ENCODE measurements around the gene EBI3.

EBI3 gene

GRCh38 chr19:4196009-4196408 is 33.3 kb upstream of the EBI3 start:
- no peak for DNase-seq (ENCODE audit: low read depth)
- H3K4me3 ChIP-seq (ENCODE audit: control insufficient read depth, low read depth, low read length), result no peak overlapping the region
- no peak for TF ChIP-seq CTCF (conservative IDR thresholded peaks at IDR 0.05; ENCODE audit: control insufficient read depth, insufficient read depth, low read depth, low read length)

- no peak for TF ChIP-seq CTCF (conservative IDR thresholded peaks at IDR 0.05; ENCODE audit: control insufficient read depth, insufficient read depth, low read depth, low read length)
- no peak overlapping the region for H3K4me3 ChIP-seq (ENCODE audit: control insufficient read depth, low read depth, low read length)
- DNase-seq (ENCODE audit: low read depth), result no peak
Observed at GRCh38 chr19:4196587-4197148, 32.7 kb upstream of the EBI3 start.

- no peak overlapping the region for H3K4me3 ChIP-seq (ENCODE audit: control insufficient read depth, low read depth, low read length)
- no peak for DNase-seq (ENCODE audit: low read depth)
- no peak for TF ChIP-seq CTCF (conservative IDR thresholded peaks at IDR 0.05; ENCODE audit: control insufficient read depth, insufficient read depth, low read depth, low read length)
Observed at GRCh38 chr19:4197228-4197624, 32.1 kb upstream of the EBI3 start.

- no peak overlapping the region for H3K4me3 ChIP-seq (ENCODE audit: control insufficient read depth, low read depth, low read length)
Observed at GRCh38 chr19:4197625-4198466, 31.5 kb upstream of the EBI3 start.

GRCh38 chr19:4198467-4199126 is 30.7 kb upstream of the EBI3 start:
- no peak for DNase-seq (ENCODE audit: low read depth)

More at GRCh38 chr19:4197625-4198466, 31.5 kb upstream of the EBI3 start:
- no peak for DNase-seq (ENCODE audit: low read depth)
- TF ChIP-seq CTCF (conservative IDR thresholded peaks at IDR 0.05; ENCODE audit: control insufficient read depth, insufficient read depth, low read depth, low read length), result no peak

More at GRCh38 chr19:4198467-4199126, 30.7 kb upstream of the EBI3 start:
- no peak for TF ChIP-seq CTCF (conservative IDR thresholded peaks at IDR 0.05; ENCODE audit: control insufficient read depth, insufficient read depth, low read depth, low read length)
- H3K4me3 ChIP-seq (ENCODE audit: control insufficient read depth, low read depth, low read length), result no peak overlapping the region

All from fibroblast of mammary gland (primary cell).